ENCODE data around the gene HNF1B. TPM values are rescaled to one million over a fixed set of nuclear protein-coding genes. Genes with fewer than 3 reads are reported as not detected.
A peak's percentile ranks its signal among the peaks of the same experiment; 100 is the strongest.

The HNF1B gene
- total and polyA plus RNA-seq, 5 experiments from 2014 or later = not detected

DNA sequence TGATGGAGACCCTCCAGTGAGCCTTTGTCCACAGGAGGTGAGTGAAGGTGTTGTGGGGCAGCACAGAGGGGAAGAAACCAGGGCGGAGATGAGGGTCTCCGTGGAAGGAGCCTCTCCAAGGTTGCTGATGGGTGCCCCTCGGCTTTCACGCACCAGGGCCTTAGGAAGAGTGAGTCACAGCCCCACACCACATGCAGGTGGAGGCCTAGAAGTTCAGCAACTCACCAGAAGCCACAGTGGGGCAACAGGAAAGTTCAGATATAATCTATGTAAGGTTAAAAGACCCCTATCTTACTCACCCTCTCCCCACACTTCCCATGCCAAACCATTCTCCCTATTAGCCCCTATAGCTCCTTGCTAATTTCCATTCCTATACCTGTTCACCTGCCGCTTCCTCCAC lies 9.5 kb upstream of the HNF1B start:
- Mint-ChIP-seq H3K36me3 (no peaks in the 10 kb centered on the region), H3K4me1 (peaks cover 0 to 1% (median 0%) of the 10 kb centered on the region in 4 donors), H3K27ac (no peak overlapping the region), H3K9me3 (no peaks in the 10 kb centered on the region), H3K27me3 (peaks cover 9 to 27% (median 23%) of the 10 kb centered on the region in 5 donors), H3K4me3 (no peak overlapping the region)
- no peak for ATAC-seq
- POLR2A ChIA-PET = no interaction called here
- DNase-seq = no peak

GRCh38 chr17:37752482-37752881 lies 7.6 kb upstream of the HNF1B start:
- Mint-ChIP-seq H3K36me3 (no peaks in the 10 kb centered on the region), H3K27me3 (peaks cover 11 to 26% (median 14%) of the 10 kb centered on the region in 5 donors), H3K4me3 (no peak overlapping the region), H3K27ac (no peak overlapping the region), H3K9me3 (no peaks in the 10 kb centered on the region), H3K4me1 (peaks cover 0 to 1% (median 0%) of the 10 kb centered on the region in 4 donors)
- DNase-seq (no peak), ATAC-seq (no peak)
- POLR2A ChIA-PET = no interaction called here

DNA sequence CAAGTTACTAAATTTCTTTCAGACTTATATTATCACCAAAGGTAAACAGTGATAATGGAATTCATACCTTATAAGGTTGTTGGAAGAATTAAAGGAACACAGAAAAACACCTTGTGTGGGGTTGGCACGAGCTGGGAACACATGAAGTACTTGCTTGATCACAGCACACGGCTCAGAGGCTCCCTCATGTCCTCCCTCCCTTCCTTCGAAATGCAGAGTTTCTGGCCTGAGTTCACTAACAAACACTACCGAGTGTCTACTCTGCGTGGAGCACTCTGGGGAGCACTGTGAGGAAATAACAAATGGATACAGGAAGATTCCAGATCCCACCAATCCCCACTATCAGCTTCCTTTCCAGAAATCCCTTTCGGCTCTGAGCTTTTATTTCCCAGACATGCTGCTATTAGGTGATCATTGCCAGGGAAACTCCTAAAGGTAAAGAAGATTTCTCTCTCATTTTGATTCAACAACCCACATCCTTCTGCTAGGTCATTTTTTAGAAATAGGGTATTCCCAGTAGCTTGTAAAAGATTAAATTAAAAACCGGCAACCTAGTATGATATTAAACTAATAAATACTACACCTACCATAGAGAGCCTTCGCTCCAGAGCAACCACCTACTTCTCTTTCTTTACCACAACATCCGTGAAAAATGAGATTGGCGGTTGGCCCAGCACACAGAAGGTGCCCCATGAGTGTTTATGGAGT lies 6.1 kb upstream of the HNF1B start:
- Mint-ChIP-seq H3K4me3 (no peak overlapping the region), H3K27me3 (peaks cover 19 to 42% (median 25%) of the 10 kb centered on the region in 5 donors), H3K36me3 (no peaks in the 10 kb centered on the region), H3K27ac (no peak overlapping the region), H3K9me3 (no peaks in the 10 kb centered on the region), H3K4me1 (peaks cover 0 to 1% (median 0%) of the 10 kb centered on the region in 4 donors)
- ATAC-seq = no peak
- DNase-seq = no peak
- POLR2A ChIA-PET = no interaction called here

DNA sequence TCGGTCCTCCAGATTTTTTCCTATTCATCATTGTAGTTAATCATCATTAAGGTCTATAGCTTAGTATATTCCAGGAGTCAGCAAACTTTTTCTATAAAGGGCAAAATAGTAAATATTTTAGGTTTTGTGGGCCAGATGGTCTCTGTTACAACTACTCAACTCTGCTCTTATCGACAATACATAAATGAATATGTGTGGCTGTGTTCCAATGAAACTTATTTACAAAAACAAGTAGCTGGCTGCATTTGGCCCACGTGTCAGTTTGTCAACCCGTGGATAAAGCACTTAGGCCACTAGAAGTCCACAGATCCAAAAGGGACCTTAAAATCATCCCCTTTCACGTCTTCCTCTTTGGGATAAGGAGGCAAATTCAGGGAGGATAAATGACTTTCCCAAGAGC lies 5.4 kb upstream of the HNF1B start:
- DNase-seq (no peak), ATAC-seq (no peak)
- POLR2A ChIA-PET = no interaction called here
- Mint-ChIP-seq H3K4me3 (no peak overlapping the region), H3K36me3 (no peaks in the 10 kb centered on the region), H3K4me1 (peaks cover 1 to 3% (median 2%) of the 10 kb centered on the region in 4 donors), H3K9me3 (no peaks in the 10 kb centered on the region), H3K27ac (no peak overlapping the region), H3K27me3 (peaks cover 22 to 43% (median 26%) of the 10 kb centered on the region in 5 donors)

- H3K4me1 Mint-ChIP-seq = peaks cover 11 to 30% (median 22%) of the 10 kb centered on the region in 4 donors
- no peaks in the 10 kb centered on the region for H3K9me3 Mint-ChIP-seq
- H3K36me3 Mint-ChIP-seq = no peaks in the 10 kb centered on the region
- no peak overlapping the region for H3K4me3 Mint-ChIP-seq
- POLR2A ChIA-PET = no interaction called here
- H3K27me3 Mint-ChIP-seq = peaks cover 25 to 68% (median 44%) of the 10 kb centered on the region in 5 donors
- DNase-seq (no peak), ATAC-seq (no peak)
- no peak overlapping the region for H3K27ac Mint-ChIP-seq
These were observed 2.4 kb upstream of the HNF1B start for GRCh38 chr17:37747222-37747621.

DNA sequence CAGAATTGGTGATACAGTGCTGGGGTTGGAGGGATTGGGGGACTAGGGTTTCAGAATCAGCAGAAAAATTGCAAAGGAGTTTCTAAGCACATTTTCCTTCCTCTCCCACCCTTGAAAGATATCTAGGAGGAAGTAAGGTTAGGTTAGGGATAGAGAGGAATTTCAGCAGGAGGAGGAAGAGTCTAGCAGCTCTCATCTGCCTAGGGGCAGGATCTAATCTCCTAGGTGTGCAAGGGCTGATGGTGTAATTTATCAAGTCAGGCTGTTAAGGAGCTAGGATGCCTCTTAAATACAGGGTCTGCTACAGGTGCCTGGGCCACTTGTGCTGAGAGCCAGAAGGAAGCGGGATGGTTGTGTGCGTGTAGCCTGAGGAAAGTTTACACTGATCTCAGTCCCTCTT lies 1.8 kb upstream of the HNF1B start:
- Mint-ChIP-seq H3K9me3 (no peaks in the 10 kb centered on the region), H3K27ac (peak overlapping the region in 1 of 10 donors; percentile 53), H3K36me3 (no peaks in the 10 kb centered on the region), H3K27me3 (peaks cover 27 to 73% (median 46%) of the 10 kb centered on the region in 5 donors), H3K4me3 (no peak overlapping the region), H3K4me1 (peaks cover 11 to 32% (median 27%) of the 10 kb centered on the region in 4 donors)
- POLR2A ChIA-PET = no interaction called here
- no peak for DNase-seq
- ATAC-seq = no peak

DNA sequence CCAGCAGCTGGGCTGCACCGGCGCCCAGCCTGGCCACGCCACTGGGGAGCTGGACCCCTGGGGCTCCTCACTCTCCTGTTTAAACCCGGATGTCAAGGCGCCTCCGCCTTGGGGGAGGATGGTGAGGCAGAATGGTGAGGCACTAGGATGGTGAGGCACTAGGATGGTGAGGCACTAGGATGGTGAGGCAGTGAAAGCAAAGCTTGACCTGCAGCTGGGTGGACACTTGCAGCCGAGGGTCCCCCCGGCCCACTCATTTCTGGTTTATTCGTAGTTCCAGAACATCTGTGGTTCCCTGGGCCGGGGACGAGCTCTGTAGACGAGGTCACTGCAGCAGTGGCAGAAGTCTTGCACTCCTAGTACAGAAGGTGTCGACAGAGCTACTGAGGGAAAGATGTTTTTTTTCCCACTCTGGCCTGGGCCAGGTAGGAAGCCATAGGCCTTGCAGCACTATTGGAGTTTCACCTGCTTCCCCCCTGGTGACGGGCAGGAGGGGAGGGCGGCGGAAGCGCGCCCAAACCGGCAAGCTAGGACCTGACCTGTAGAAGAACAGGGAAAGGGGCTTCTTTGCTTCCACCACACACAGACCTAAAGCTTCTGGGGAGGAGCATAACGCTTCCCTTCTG lies 1.1 kb upstream of the HNF1B start:
- ATAC-seq (no peak), DNase-seq (no peak)
- Mint-ChIP-seq H3K36me3 (no peaks in the 10 kb centered on the region), H3K9me3 (no peaks in the 10 kb centered on the region), H3K27ac (no peak overlapping the region), H3K4me1 (peaks cover 11 to 36% (median 28%) of the 10 kb centered on the region in 4 donors), H3K4me3 (no peak overlapping the region), H3K27me3 (peaks cover 29 to 78% (median 52%) of the 10 kb centered on the region in 5 donors)
- POLR2A ChIA-PET = no interaction called here

- peak overlapping the region in 9 of 10 donors; percentile 42 to 77 (median 57) for H3K4me3 Mint-ChIP-seq
These were observed 279 bp downstream of the HNF1B start for GRCh38 chr17:37744633-37744927.

DNA sequence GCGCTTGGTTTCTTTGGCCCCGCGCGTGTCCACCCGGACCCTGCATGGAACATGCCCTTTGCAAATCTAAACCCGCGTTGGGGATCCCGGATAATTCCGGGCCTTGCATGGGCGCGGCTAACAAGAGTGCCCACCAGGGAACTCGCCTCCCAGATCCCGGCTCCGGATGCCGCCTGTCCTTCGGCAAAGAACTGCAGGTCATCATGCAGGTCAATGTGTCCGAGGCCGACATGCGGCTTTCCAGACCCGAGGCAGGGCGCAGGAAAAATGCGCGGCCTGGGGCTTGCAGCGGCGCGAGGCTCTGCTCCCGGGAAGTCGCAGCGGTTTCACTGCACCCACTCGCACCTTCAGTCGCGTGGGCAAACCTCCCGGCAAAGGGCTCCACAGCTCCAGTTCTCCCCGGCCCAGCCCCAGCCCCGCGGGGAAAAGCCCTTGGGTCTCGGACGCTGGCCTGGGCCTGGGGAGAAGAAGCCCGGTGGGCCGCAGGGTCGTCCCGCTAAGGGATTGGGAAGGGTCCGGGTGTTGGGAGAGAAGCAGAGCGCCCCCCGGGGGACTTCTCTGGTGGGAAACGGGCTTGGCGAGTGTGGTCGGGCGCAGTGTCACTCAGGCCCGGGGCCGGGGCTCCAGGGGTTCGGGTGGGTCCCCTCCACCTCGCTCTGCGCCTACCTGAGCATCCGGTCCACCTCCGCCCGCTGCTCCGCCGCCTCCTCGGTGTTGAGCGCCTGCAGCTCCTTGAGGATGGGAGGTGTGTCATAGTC lies 805 bp downstream of the HNF1B start:
- POLR2A ChIA-PET = no interaction called here
- Mint-ChIP-seq H3K27me3 (peaks cover 37 to 95% (median 61%) of the 10 kb centered on the region in 5 donors), H3K4me3 (peak overlapping the region in 9 of 10 donors; percentile 49 to 83 (median 77)), H3K9me3 (no peaks in the 10 kb centered on the region), H3K27ac (no peak overlapping the region), H3K36me3 (no peaks in the 10 kb centered on the region), H3K4me1 (peaks cover 11 to 36% (median 28%) of the 10 kb centered on the region in 4 donors)
- peak in 2 of 10 donors; percentile 6 to 24 for DNase-seq
- peak; percentile 59 to 67 for ATAC-seq

More at GRCh38 chr17:37744633-37744927, 279 bp downstream of the HNF1B start:
- peak in 1 of 2 donors; percentile 16 for ATAC-seq
- peaks cover 11 to 36% (median 28%) of the 10 kb centered on the region in 4 donors for H3K4me1 Mint-ChIP-seq
- POLR2A ChIA-PET = no interaction called here
- no peaks in the 10 kb centered on the region for H3K36me3 Mint-ChIP-seq
- no peak overlapping the region for H3K27ac Mint-ChIP-seq
- no peaks in the 10 kb centered on the region for H3K9me3 Mint-ChIP-seq
- peaks cover 34 to 91% (median 56%) of the 10 kb centered on the region in 5 donors for H3K27me3 Mint-ChIP-seq
- no peak for DNase-seq

DNA sequence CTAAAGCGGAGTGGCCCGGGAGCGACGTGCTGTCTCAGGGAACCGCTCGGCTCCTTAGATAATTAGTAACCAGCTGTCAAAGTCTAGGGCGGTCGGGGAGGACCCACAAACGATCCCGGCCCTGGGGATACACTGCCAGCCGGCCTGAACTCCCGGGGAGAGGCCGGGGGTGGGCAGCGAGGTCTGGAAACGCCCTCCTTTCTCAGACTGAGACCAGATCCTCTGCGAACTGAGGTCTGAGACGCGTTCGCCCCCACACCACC lies 1.3 kb downstream of the HNF1B start:
- POLR2A ChIA-PET = no interaction called here
- peaks cover 41 to 95% (median 65%) of the 10 kb centered on the region in 5 donors for H3K27me3 Mint-ChIP-seq
- H3K36me3 Mint-ChIP-seq = no peaks in the 10 kb centered on the region
- no peak for ATAC-seq
- H3K9me3 Mint-ChIP-seq = no peaks in the 10 kb centered on the region
- H3K4me3 Mint-ChIP-seq = peak overlapping the region; percentile 33 to 83 (median 76)
- peak in 1 of 10 donors; percentile 11 for DNase-seq
- H3K4me1 Mint-ChIP-seq = peaks cover 11 to 36% (median 28%) of the 10 kb centered on the region in 4 donors
- no peak overlapping the region for H3K27ac Mint-ChIP-seq

- H3K9me3 Mint-ChIP-seq = no peaks in the 10 kb centered on the region
- peaks cover 44 to 95% (median 67%) of the 10 kb centered on the region in 5 donors for H3K27me3 Mint-ChIP-seq
- ATAC-seq (peak; percentile 32 to 49), DNase-seq (peak in 1 of 10 donors; percentile 13)
- POLR2A ChIA-PET = no interaction called here
- peaks cover 14 to 36% (median 28%) of the 10 kb centered on the region in 4 donors for H3K4me1 Mint-ChIP-seq
- H3K36me3 Mint-ChIP-seq = no peaks in the 10 kb centered on the region
- no peak overlapping the region for H3K27ac Mint-ChIP-seq
- peak overlapping the region; percentile 33 to 83 (median 76) for H3K4me3 Mint-ChIP-seq
These were observed 1.9 kb downstream of the HNF1B start for GRCh38 chr17:37742762-37743611.

- no peak overlapping the region for H3K27ac Mint-ChIP-seq
- DNase-seq (no peak), ATAC-seq (no peak)
- H3K27me3 Mint-ChIP-seq = peaks cover 40 to 95% (median 63%) of the 10 kb centered on the region in 5 donors
- H3K36me3 Mint-ChIP-seq = no peaks in the 10 kb centered on the region
- peaks cover 14 to 36% (median 28%) of the 10 kb centered on the region in 4 donors for H3K4me1 Mint-ChIP-seq
- no peaks in the 10 kb centered on the region for H3K9me3 Mint-ChIP-seq
- POLR2A ChIA-PET = no interaction called here
- peak overlapping the region; percentile 28 to 82 (median 66) for H3K4me3 Mint-ChIP-seq
These were observed 2.6 kb downstream of the HNF1B start for GRCh38 chr17:37742116-37742761.
